H1 (cell line): ENCODE measurements around the gene TMEM238.

Source experiments
- CHD2 ChIP-seq: IDR thresholded peaks from 2 replicates; pipeline ENCODE4 v1.6.1; 2012; ENCODE audit warnings: low read length, improper control_type of control experiment
- CTCF ChIP-seq, 3 experiments: IDR thresholded peaks; 1 replicate in 2 of 3; 2 replicates in 1 of 3; pipeline versions ENCODE4 v1.5.1 to v1.6.1; 2011; ENCODE audit warnings: low read length in 3 of 3, mild to moderate bottlenecking in 3 of 3, inconsistent platforms in 2 of 3, low read depth in 1 of 3, moderate library complexity in 1 of 3; ENCODE audit not compliant: insufficient read depth in 1 of 3; ENCODE audit errors: control extremely low read depth in 1 of 3
- EGR1 ChIP-seq: IDR thresholded peaks from 2 replicates; pipeline ENCODE4 v1.6.1; 2011; ENCODE audit warnings: low read depth, low read length, borderline replicate concordance
- POLR2A ChIP-seq, 2 experiments: IDR thresholded peaks; 1 replicate in 1 of 2; 2 replicates in 1 of 2; pipeline ENCODE4 v1.6.1; 2011; ENCODE audit warnings: low read depth in 2 of 2, low read length in 2 of 2, mild to moderate bottlenecking in 2 of 2; ENCODE audit errors: control extremely low read depth in 1 of 2
- RAD21 ChIP-seq, 2 experiments: IDR thresholded peaks in 1 of 2; conservative IDR thresholded peaks in 1 of 2; 2 replicates each; pipeline ENCODE4 v1.6.1; 2011; ENCODE audit warnings: low read depth in 2 of 2, low read length in 2 of 2, improper control_type of control experiment in 1 of 2, inconsistent platforms in 1 of 2, mild to moderate bottlenecking in 1 of 2, moderate library complexity in 1 of 2
- ZNF274 ChIP-seq: IDR thresholded peaks from 2 replicates; pipeline ENCODE4 v1.7.0; 2012; ENCODE audit warnings: low read length, borderline replicate concordance; ENCODE audit errors: extremely low read depth

GRCh38 chr19:55353803-55354697, 30.0 kb downstream of the TMEM238 start:
- TF ChIP-seq CTCF (IDR thresholded peaks at IDR 0.05; ENCODE audit: control extremely low read depth in 1 of 3, insufficient read depth in 1 of 3, low read depth in 1 of 3, low read length in 3 of 3) = no peak
- TF ChIP-seq EGR1 = no peak
- TF ChIP-seq ZNF274 = no peak
- no peak; a peak in 1 of 3 replicates for TF ChIP-seq POLR2A (IDR thresholded peaks at IDR 0.05; ENCODE audit: control extremely low read depth in 1 of 2, low read depth in 2 of 2, low read length in 2 of 2)
- TF ChIP-seq CHD2 = no peak
- TF ChIP-seq RAD21 (IDR thresholded peaks at IDR 0.05 in 1 of 2, conservative IDR thresholded peaks at IDR 0.05 in 1 of 2; ENCODE audit: low read depth in 2 of 2, low read length in 2 of 2) = no peak; a peak in 1 of 4 replicates
